Loucy (cell line): Measurements from ENCODE around the gene FAIM2.

Experiments used
- CTCF ChIP-seq: fragments of 200-600 bp; sonication (generic); conservative IDR thresholded peaks from 2 replicates; pipeline ENCODE4 v1.5.1; 2014; ENCODE audit warnings: mild to moderate bottlenecking, antibody characterized with exemption, low read length
- EZH2phosphoT487 ChIP-seq: fragments of 200-600 bp; IDR thresholded peaks from 2 replicates; pipeline ENCODE4 v1.6.1; 2018; ENCODE audit warnings: antibody characterized with exemption, mild to moderate bottlenecking, moderate library complexity, borderline replicate concordance

- TF ChIP-seq EZH2phosphoT487 (no peak), CTCF (no peak)
Observed at GRCh38 chr12:49911213-49911605, 7.5 kb upstream of the FAIM2 start.
